H1 (cell line): ENCODE measurements around the gene MGLL.

Experiments
- POLR2AphosphoS5 ChIP-seq: IDR thresholded peaks from 2 replicates; pipeline ENCODE4 v1.6.1; 2011; ENCODE audit warnings: low read depth, low read length
- TF ChIP-seq, protein P1 (sequence below), 3 experiments: IDR thresholded peaks; 1 replicate in 2 of 3; 2 replicates in 1 of 3; pipeline versions ENCODE4 v1.5.1 to v1.6.1; 2011; ENCODE audit warnings: low read length in 3 of 3, mild to moderate bottlenecking in 3 of 3, inconsistent platforms in 2 of 3, low read depth in 1 of 3, moderate library complexity in 1 of 3; ENCODE audit not compliant: insufficient read depth in 1 of 3; ENCODE audit errors: control extremely low read depth in 1 of 3

DNA sequence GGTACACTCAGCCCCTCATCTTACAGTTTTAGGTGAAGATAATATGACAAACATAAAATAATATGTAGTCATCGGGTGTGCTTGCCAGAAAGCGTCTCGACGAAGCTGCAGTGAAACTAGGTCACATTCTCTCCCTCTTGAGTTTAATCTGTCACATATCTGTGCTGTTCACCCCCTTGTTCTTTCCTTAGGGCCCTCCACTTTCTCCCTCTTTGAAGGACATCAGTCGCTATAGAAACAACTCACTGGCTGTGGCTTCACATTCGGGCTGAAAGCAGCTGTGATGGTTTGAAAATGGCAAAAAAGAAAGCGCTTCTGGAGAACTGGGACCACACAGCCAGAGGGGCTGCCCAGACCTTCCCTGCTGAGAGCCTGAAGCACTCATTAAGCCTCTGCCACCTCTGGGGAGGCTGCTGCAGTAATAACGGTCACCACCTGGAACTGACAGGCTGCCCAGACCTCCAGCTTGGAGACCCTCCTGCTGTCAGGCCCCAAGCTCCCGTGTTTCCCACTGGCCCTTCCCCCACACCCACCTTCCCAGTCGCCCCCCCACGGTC, 99.2 kb downstream of the MGLL start:
- TF ChIP-seq, protein P1, sequence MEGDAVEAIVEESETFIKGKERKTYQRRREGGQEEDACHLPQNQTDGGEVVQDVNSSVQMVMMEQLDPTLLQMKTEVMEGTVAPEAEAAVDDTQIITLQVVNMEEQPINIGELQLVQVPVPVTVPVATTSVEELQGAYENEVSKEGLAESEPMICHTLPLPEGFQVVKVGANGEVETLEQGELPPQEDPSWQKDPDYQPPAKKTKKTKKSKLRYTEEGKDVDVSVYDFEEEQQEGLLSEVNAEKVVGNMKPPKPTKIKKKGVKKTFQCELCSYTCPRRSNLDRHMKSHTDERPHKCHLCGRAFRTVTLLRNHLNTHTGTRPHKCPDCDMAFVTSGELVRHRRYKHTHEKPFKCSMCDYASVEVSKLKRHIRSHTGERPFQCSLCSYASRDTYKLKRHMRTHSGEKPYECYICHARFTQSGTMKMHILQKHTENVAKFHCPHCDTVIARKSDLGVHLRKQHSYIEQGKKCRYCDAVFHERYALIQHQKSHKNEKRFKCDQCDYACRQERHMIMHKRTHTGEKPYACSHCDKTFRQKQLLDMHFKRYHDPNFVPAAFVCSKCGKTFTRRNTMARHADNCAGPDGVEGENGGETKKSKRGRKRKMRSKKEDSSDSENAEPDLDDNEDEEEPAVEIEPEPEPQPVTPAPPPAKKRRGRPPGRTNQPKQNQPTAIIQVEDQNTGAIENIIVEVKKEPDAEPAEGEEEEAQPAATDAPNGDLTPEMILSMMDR (IDR thresholded peaks at IDR 0.05; ENCODE audit: control extremely low read depth in 1 of 3, insufficient read depth in 1 of 3, low read depth in 1 of 3, low read length in 3 of 3), result no peak
- TF ChIP-seq POLR2AphosphoS5, result no peak
